HG02885 (cell line): ENCODE measurements around the gene TMEFF2.

Source experiments
- ATAC-seq: cut with Tn5 transposase; IDR thresholded peaks from one replicate; pipeline ENCODE4 v1.9.1; 2021; ENCODE audit warnings: mild to moderate bottlenecking; ENCODE audit not compliant: unreplicated experiment, poor library complexity

The TMEFF2 gene

GRCh38 chr2:191917430-191917881 is 277.3 kb downstream of the TMEFF2 start:
- no peak for ATAC-seq

GRCh38 chr2:191916826-191917225 is 277.9 kb downstream of the TMEFF2 start:
- ATAC-seq = no peak

- ATAC-seq = no peak
These were observed 279.0 kb downstream of the TMEFF2 start for GRCh38 chr2:191915750-191916149.

GRCh38 chr2:191913796-191914195 is 280.9 kb downstream of the TMEFF2 start:
- ATAC-seq = no peak

- ATAC-seq = no peak
These were observed 282.0 kb downstream of the TMEFF2 start for GRCh38 chr2:191912764-191913163.

GRCh38 chr2:191910518-191910917 is 284.2 kb downstream of the TMEFF2 start:
- ATAC-seq = no peak

GRCh38 chr2:191908874-191909273 is 285.9 kb downstream of the TMEFF2 start:
- no peak for ATAC-seq

- no peak for ATAC-seq
These were observed 287.2 kb downstream of the TMEFF2 start for GRCh38 chr2:191907545-191907944.

- ATAC-seq = no peak
These were observed 287.6 kb downstream of the TMEFF2 start for GRCh38 chr2:191907091-191907490.

- no peak for ATAC-seq
These were observed 289.4 kb downstream of the TMEFF2 start for GRCh38 chr2:191905336-191905735.

GRCh38 chr2:191901031-191901430 is 293.7 kb downstream of the TMEFF2 start:
- no peak for ATAC-seq

GRCh38 chr2:191899410-191899809 is 295.3 kb downstream of the TMEFF2 start:
- no peak for ATAC-seq
